Activated B cell treated with CpG ODN at 0.5 μM for 24 hours (primary cell): Measurements from ENCODE around the gene ADPRHL1. TPM values are rescaled to one million over a fixed set of nuclear protein-coding genes. Genes with fewer than 3 reads are reported as not detected.

Experiments
- ATAC-seq: fragments of 200-7000 bp; cut with Tn5 transposase; one replicate; pipeline ENCODE4 v1.10.0; 2021; ENCODE audit warnings: low read depth, mild to moderate bottlenecking, moderate library complexity
- CTCF ChIA-PET: fragments of 350-600 bp; sonication (Branson Sonifier 250); formaldehyde crosslinking; loops from one replicate; lab custom pipeline; 2021; ENCODE audit warnings: antibody characterized with exemption; lab: Charles Lee
- POLR2A ChIA-PET: fragments of 350-600 bp; sonication (Branson Sonifier 250); formaldehyde crosslinking; loops from one replicate; lab custom pipeline; 2021; ENCODE audit warnings: antibody characterized with exemption; lab: Charles Lee
- DNase-seq: peaks from one replicate; pipeline ENCODE4 v3.0.0; 2022
- H3K27ac Mint-ChIP-seq: one replicate; pipeline ENCODE4 v1.8.0; 2020; ENCODE audit warnings: mixed read lengths
- H3K27me3 Mint-ChIP-seq: one replicate; pipeline ENCODE4 v1.8.0; 2021; ENCODE audit warnings: mixed read lengths
- H3K36me3 Mint-ChIP-seq: one replicate; pipeline ENCODE4 v1.8.0; 2021; ENCODE audit warnings: low read depth, mixed read lengths
- H3K4me1 Mint-ChIP-seq: one replicate; pipeline ENCODE4 v1.8.0; 2021; ENCODE audit warnings: mixed read lengths
- H3K4me3 Mint-ChIP-seq: one replicate; pipeline ENCODE4 v1.8.0; 2020; ENCODE audit warnings: mild to moderate bottlenecking, mixed read lengths
- H3K9me3 Mint-ChIP-seq: one replicate; pipeline ENCODE4 v1.8.0; 2020; ENCODE audit warnings: mixed read lengths
- CTCF ChIP-seq: fragments of 200-600 bp; IDR thresholded peaks from one replicate; pipeline ENCODE4 v1.8.0; 2022; ENCODE audit warnings: antibody characterized with exemption, mild to moderate bottlenecking
- intact Hi-C: fragments of 100-400 bp; cut with micrococcal nuclease; formaldehyde crosslinking; loops from one replicate; pipeline ENCODE4 v1.15.1; 2024
- total RNA-seq: library from RNA; stranded (reverse); gene quantifications from 2 replicates; pipeline ENCODE4 v1.2.3, GENCODE V29; 2022

ADPRHL1 gene
- total RNA-seq, 1 donor from 2014 or later: 0.84 TPM

GRCh38 chr13:113367020-113367560, 86.2 kb downstream of the ADPRHL1 start:
- TF ChIP-seq CTCF: no peak
- no peak for DNase-seq
- H3K9me3 Mint-ChIP-seq: no peaks in the 10 kb centered on the region
- intact Hi-C loops: no loop called here
- CTCF ChIA-PET: no interaction called here
- H3K27ac Mint-ChIP-seq: no peak overlapping the region
- H3K27me3 Mint-ChIP-seq: peaks cover 16% of the 10 kb centered on the region
- H3K4me3 Mint-ChIP-seq: no peak overlapping the region
- H3K36me3 Mint-ChIP-seq: no peaks in the 10 kb centered on the region
- no peaks in the 10 kb centered on the region for H3K4me1 Mint-ChIP-seq
- POLR2A ChIA-PET: no interaction called here
- no peak for ATAC-seq

- Mint-ChIP-seq H3K4me3 (no peak overlapping the region), H3K36me3 (no peaks in the 10 kb centered on the region), H3K4me1 (no peaks in the 10 kb centered on the region), H3K9me3 (no peaks in the 10 kb centered on the region), H3K27ac (no peak overlapping the region), H3K27me3 (peaks cover 20% of the 10 kb centered on the region)
- DNase-seq (no peak), ATAC-seq (no peak)
- POLR2A ChIA-PET: no interaction called here
- intact Hi-C loops: no loop called here
- CTCF ChIA-PET: no interaction called here
- TF ChIP-seq CTCF: no peak
Measured at GRCh38 chr13:113365971-113366588, 87.2 kb downstream of the ADPRHL1 start.

- H3K4me3 Mint-ChIP-seq: peak overlapping the region; percentile 44
- DNase-seq: no peak
Measured at GRCh38 chr13:113365583-113365970, 87.7 kb downstream of the ADPRHL1 start.

GRCh38 chr13:113364901-113365582, 88.2 kb downstream of the ADPRHL1 start:
- no peak for ATAC-seq
- ChIA-PET POLR2A (no interaction called here), CTCF (no interaction called here)

More at GRCh38 chr13:113365583-113365970, 87.7 kb downstream of the ADPRHL1 start:
- ChIA-PET CTCF (no interaction called here), POLR2A (no interaction called here)
- Mint-ChIP-seq H3K4me1 (no peaks in the 10 kb centered on the region), H3K27me3 (peaks cover 21% of the 10 kb centered on the region), H3K27ac (no peak overlapping the region), H3K36me3 (no peaks in the 10 kb centered on the region), H3K9me3 (no peaks in the 10 kb centered on the region)
- TF ChIP-seq CTCF: no peak
- ATAC-seq: no peak
- intact Hi-C loops: no loop called here

More at GRCh38 chr13:113364901-113365582, 88.2 kb downstream of the ADPRHL1 start:
- peak overlapping the region; percentile 44 for H3K4me3 Mint-ChIP-seq
- H3K36me3 Mint-ChIP-seq: no peaks in the 10 kb centered on the region
- H3K27ac Mint-ChIP-seq: no peak overlapping the region
- H3K9me3 Mint-ChIP-seq: no peaks in the 10 kb centered on the region
- DNase-seq: no peak
- H3K27me3 Mint-ChIP-seq: peaks cover 23% of the 10 kb centered on the region
- intact Hi-C loops: no loop called here
- TF ChIP-seq CTCF: no peak
- no peaks in the 10 kb centered on the region for H3K4me1 Mint-ChIP-seq
